GM13977 (cell line): Measurements from ENCODE around the gene STAT3.
"Not testable (repeated sequence)": the region's sequence is repeated elsewhere in the genome, so short reads cannot be mapped to it uniquely, and the experiment has no call there.

Source experiments
- DNase-seq: peaks from one replicate; pipeline ENCODE4 v3.0.0; 2012; ENCODE audit warnings: low spot score
- in situ Hi-C: fragments of 300-500 bp; cut with MboI; formaldehyde crosslinking; loops from one replicate; pipeline ENCODE4 v1.12.0; 2022; ENCODE audit warnings: low sequenced_read_pairs, low pct_unique_long_range_greater_than_20kb, mixed read lengths, inconsistent platforms; ENCODE audit not compliant: unreplicated experiment
- TF ChIP-seq, protein P1 (sequence below): IDR thresholded peaks from 2 replicates; pipeline ENCODE4 v1.5.1; 2012; ENCODE audit warnings: mild to moderate bottlenecking, control low read depth; ENCODE audit not compliant: insufficient read depth; ENCODE audit errors: extremely low read depth, missing control alignments

STAT3 gene

DNA sequence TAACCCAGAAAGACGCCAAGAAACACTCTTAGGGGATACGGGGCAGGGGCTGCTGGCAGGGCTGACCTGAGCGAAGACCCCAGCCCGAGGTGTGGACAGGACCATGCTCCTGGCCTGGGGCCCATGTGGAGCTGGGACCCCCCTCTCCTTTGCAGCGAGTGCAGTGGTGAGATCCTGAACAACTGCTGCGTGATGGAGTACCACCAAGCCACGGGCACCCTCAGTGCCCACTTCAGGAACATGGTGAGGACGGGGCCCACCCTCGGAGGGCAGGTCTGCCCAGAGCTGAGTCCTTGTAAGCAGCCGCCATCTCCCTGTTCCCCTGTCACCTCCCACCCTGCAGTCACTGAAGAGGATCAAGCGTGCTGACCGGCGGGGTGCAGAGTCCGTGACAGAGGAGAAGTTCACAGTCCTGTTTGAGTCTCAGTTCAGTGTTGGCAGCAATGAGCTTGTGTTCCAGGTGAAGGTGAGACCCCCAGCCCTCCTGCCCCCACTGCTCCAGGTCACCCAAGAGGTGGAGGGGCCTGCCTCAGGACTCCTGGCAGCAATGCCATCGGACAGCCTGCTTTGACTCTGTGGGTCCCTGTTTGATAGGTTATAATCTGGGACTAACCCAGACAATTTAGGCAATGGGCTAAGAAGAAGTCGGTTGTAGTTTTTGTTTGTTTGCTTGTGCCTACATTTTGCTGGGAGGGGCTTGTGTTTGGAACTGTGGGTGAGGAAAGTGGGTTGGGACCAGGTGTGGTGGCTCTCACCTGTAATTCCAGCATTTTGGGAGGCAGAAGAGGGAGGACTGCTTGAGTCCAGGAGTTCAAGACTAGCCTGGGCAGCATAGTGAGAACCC, 83.8 kb downstream of the STAT3 start:
- in situ Hi-C loops = loop anchor here (25.0 kb wide), 1 partner anchor 208 kb away; no protein-coding TSS in a partner anchor
- TF ChIP-seq, protein P1, sequence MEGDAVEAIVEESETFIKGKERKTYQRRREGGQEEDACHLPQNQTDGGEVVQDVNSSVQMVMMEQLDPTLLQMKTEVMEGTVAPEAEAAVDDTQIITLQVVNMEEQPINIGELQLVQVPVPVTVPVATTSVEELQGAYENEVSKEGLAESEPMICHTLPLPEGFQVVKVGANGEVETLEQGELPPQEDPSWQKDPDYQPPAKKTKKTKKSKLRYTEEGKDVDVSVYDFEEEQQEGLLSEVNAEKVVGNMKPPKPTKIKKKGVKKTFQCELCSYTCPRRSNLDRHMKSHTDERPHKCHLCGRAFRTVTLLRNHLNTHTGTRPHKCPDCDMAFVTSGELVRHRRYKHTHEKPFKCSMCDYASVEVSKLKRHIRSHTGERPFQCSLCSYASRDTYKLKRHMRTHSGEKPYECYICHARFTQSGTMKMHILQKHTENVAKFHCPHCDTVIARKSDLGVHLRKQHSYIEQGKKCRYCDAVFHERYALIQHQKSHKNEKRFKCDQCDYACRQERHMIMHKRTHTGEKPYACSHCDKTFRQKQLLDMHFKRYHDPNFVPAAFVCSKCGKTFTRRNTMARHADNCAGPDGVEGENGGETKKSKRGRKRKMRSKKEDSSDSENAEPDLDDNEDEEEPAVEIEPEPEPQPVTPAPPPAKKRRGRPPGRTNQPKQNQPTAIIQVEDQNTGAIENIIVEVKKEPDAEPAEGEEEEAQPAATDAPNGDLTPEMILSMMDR = no peak
- DNase-seq = no peak

DNA sequence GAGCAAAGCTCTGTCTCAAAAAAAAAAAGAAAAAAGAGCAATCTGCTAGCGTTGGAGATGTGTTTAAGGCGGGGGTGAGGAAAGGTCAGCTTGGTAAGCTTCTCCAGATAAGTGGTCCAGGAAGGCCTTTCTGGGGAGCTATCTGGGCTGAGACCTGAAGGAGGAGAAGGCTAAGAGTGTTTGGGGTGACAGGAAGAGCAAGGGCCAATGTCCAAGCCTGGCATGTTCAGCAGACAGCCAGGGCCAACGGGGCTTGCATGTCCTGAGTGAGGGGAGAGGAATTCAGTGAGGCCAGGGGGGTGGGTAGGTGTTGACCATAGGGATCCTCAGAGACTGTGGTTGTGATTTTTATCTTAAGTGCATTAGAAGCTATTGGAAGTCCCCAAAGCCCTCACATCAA, 84.5 kb downstream of the STAT3 start:
- in situ Hi-C loops = loop anchor here (25.0 kb wide), 1 partner anchor 209 kb away; no protein-coding TSS in a partner anchor
- no peak for DNase-seq
- TF ChIP-seq, protein P1 = no peak

- TF ChIP-seq, protein P1 = no peak
- in situ Hi-C loops = loop anchor here (25.0 kb wide), 1 partner anchor 211 kb away; no protein-coding TSS in a partner anchor
- DNase-seq = no peak
Measured at GRCh38 chr17:42301022-42301421, 87.2 kb downstream of the STAT3 start.

- not testable (repeated sequence) for DNase-seq
- in situ Hi-C loops = loop anchor here (25.0 kb wide), 1 partner anchor 212 kb away; no protein-coding TSS in a partner anchor
Measured at GRCh38 chr17:42299913-42300312, 88.3 kb downstream of the STAT3 start.

GRCh38 chr17:42299361-42299760, 88.9 kb downstream of the STAT3 start:
- DNase-seq, in situ Hi-C loops: not testable (repeated sequence)

DNA sequence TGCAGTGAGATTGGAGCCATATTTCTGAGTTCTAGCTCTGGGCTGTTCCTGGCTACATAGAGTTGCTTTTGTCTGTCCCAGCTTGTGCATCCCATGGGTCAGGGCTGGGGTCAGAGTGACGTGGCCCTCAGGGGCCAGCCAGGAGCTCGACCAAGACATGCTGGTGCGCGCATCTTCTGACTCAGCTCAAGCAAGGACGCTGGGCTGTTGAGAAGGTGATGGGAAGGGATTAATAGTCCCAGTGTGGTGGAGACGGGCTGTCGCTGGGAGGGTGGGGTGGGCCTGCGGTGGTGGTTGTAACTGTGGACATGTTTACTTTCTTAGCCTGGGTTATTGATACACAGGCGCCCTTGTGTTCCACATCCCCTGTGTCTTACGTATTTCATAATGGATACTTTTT, 90.5 kb downstream of the STAT3 start:
- not testable (repeated sequence) for DNase-seq

GRCh38 chr17:42296012-42296411, 92.2 kb downstream of the STAT3 start:
- TF ChIP-seq, protein P1 = no peak
- in situ Hi-C loops = no loop called here
- no peak for DNase-seq

More for the DNA sequence above, 90.5 kb downstream of the STAT3 start:
- in situ Hi-C loops = not testable (repeated sequence)

DNA sequence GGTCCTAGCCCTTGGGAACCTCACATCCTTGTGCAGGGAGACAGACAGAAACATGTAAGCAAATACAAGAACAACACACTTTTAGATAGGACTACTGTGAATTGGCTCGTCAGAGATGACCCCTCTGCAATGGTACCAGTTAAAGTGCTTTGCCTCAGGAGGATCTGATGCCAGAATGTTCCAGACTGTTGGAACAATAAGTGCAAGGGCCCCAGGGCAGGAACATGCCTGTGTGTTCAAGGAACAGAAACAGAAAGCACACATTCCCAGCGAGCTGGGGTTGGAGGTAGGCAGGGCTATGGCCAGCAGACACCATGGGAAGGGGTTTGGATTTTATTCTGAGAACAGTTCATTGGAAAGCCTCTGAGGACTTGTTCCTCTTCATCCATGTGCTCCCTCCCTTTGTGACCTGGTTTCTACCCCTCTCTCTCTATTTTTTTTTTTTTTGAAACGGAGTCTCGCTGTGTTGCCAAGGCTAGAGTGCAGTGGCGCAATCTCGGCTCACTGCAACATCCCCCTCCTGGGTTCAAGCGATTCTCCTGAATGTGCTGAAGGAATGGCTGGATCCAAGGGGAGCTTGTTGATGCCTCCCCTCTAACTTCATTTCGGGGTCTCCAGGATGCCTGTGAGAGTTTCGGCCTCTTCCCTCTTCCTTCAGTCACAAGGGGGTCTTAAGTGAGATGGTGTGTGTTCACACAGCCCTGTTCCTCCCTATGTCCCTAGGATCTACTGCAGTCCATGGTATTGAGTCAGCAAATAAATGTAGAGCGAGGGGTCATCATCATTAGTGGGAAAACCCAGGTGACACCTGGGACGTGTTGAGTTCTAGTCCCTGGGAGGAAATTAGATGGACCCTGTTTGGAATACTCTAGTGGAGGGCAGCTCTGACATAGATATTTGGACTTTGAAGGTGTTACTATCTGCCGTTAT, 93.5 kb downstream of the STAT3 start:
- in situ Hi-C loops = no loop called here
- TF ChIP-seq, protein P1 = no peak
- DNase-seq = no peak
